HG03066 (cell line): ENCODE measurements around the gene OGDH.

Source experiments
- ATAC-seq: cut with Tn5 transposase; IDR thresholded peaks from one replicate; pipeline ENCODE4 v1.9.1; 2021; ENCODE audit warnings: low read depth; ENCODE audit not compliant: unreplicated experiment

The OGDH gene

GRCh38 chr7:44636041-44636584 lies 29.7 kb downstream of the OGDH start:
- ATAC-seq: no peak

GRCh38 chr7:44636926-44637325 lies 30.5 kb downstream of the OGDH start:
- ATAC-seq: no peak

- peak; percentile 40 for ATAC-seq
Observed at GRCh38 chr7:44637788-44638594, 31.6 kb downstream of the OGDH start.

- ATAC-seq: peak; percentile 79
Observed at GRCh38 chr7:44638611-44639557, 32.5 kb downstream of the OGDH start.

GRCh38 chr7:44639671-44640321 lies 33.4 kb downstream of the OGDH start:
- ATAC-seq: no peak

GRCh38 chr7:44643206-44643605 lies 36.8 kb downstream of the OGDH start:
- no peak for ATAC-seq

- no peak for ATAC-seq
Observed at GRCh38 chr7:44645254-44645653, 38.8 kb downstream of the OGDH start.

GRCh38 chr7:44645696-44646095 lies 39.3 kb downstream of the OGDH start:
- ATAC-seq: no peak

GRCh38 chr7:44646176-44646920 lies 39.9 kb downstream of the OGDH start:
- ATAC-seq: no peak

- ATAC-seq: no peak
Observed at GRCh38 chr7:44646921-44647636, 40.7 kb downstream of the OGDH start.

- no peak for ATAC-seq
Observed at GRCh38 chr7:44647981-44648714, 41.7 kb downstream of the OGDH start.

- ATAC-seq: no peak
Observed at GRCh38 chr7:44650242-44650641, 43.8 kb downstream of the OGDH start.

GRCh38 chr7:44650772-44651171 lies 44.3 kb downstream of the OGDH start:
- no peak for ATAC-seq

GRCh38 chr7:44652535-44652934 lies 46.1 kb downstream of the OGDH start:
- no peak for ATAC-seq

- ATAC-seq: no peak
Observed at GRCh38 chr7:44654255-44654796, 47.9 kb downstream of the OGDH start.

GRCh38 chr7:44655341-44655740 lies 48.9 kb downstream of the OGDH start:
- ATAC-seq: no peak

- no peak for ATAC-seq
Observed at GRCh38 chr7:44658979-44659378, 52.6 kb downstream of the OGDH start.

GRCh38 chr7:44661233-44661632 lies 54.8 kb downstream of the OGDH start:
- ATAC-seq: no peak
